ENCODE results near the gene RNASEH2A.
A peak's percentile ranks its signal among the peaks of the same experiment; 100 is the strongest.

RNASEH2A gene

DNA sequence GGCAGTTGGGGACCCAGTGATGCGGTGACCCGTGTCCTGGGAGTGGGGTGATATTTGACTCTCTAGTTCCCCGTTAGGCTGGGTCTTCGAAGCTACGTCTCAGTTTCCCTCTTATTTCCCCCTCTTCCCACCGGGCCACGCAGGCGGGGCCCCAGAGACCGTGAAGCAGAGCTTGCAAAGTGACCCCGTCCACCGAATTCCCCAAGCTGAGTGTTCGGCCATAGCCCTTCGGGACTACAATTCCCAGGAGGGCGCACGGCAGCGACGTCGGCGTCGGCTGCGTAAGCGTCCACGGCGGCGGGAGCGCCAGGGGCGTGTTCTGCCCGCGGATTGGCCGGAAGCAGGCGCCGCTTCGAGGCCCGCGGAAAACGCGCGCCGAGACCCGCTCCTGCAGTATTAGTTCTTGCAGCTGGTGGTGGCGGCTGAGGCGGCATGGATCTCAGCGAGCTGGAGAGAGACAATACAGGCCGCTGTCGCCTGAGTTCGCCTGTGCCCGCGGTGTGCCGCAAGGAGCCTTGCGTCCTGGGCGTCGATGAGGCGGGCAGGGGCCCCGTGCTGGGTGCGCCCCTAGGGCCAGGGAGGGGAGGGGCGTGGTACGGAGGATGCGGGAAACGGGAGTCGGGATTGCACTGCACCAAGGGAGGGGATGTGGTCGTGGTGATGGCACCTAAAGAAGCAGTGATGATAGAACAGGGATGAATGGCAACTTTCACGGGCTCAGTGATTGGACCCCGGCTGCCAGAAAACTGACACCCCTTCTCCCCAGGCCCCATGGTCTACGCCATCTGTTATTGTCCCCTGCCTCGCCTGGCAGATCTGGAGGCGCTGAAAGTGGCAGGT, at the start of gene RNASEH2A:
TSS of gene RNASEH2A (plus strand) at position 343 of the 840 bp plus-strand sequence. CDS start at position 433, 90 bp downstream.
- peak; percentile 95 for DNase-seq (ENCODE audit: insufficient read length, low spot score)

GRCh38 chr19:12757544-12758274, 48.7 kb upstream of the RNASEH2A start:
- FAIRE-seq = no peak
- DNase-seq (ENCODE audit: insufficient read length, low spot score) = no peak

More for the DNA sequence above, at the start of gene RNASEH2A:
- FAIRE-seq = peak; percentile 97

GRCh38 chr19:12759686-12760085, 46.7 kb upstream of the RNASEH2A start:
- no peak for DNase-seq (ENCODE audit: insufficient read length, low spot score)
- FAIRE-seq = no peak

- DNase-seq (ENCODE audit: insufficient read length, low spot score) (no peak), FAIRE-seq (no peak)
Observed at GRCh38 chr19:12763100-12763499, 43.3 kb upstream of the RNASEH2A start.

GRCh38 chr19:12764698-12765097, 41.7 kb upstream of the RNASEH2A start:
- DNase-seq (ENCODE audit: insufficient read length, low spot score) (no peak), FAIRE-seq (no peak)

- DNase-seq (ENCODE audit: insufficient read length, low spot score) (no peak), FAIRE-seq (no peak)
Observed at GRCh38 chr19:12766051-12766521, 40.3 kb upstream of the RNASEH2A start.

DNA sequence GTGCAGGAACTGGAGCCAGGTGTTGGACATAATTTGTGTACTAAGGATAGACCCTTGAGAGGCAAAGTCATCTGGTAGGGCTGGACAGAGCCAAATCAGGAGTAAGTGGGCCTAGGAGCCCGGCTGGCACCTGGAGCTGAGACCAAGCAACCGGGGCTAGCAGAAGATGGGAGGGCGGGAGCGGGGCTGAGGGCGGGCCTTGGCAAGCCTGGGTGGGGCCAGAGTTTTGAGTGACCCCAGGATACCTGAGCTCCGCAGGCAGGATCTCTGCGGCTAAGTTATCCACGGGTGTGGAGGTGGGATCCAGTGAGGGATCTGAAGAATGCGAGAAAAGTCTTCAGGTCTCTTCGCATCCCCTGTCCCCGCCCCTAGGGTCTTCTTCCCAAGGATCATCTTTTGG, 39.2 kb upstream of the RNASEH2A start:
- FAIRE-seq (no peak), DNase-seq (ENCODE audit: insufficient read length, low spot score) (no peak)

GRCh38 chr19:12767666-12768065, 38.7 kb upstream of the RNASEH2A start:
- DNase-seq (ENCODE audit: insufficient read length, low spot score) = no peak
- no peak for FAIRE-seq

- no peak for FAIRE-seq
- no peak for DNase-seq (ENCODE audit: insufficient read length, low spot score)
Observed at GRCh38 chr19:12769689-12770088, 36.7 kb upstream of the RNASEH2A start.

- FAIRE-seq = no peak
- no peak for DNase-seq (ENCODE audit: insufficient read length, low spot score)
Observed at GRCh38 chr19:12770922-12771321, 35.5 kb upstream of the RNASEH2A start.

- FAIRE-seq (no peak), DNase-seq (ENCODE audit: insufficient read length, low spot score) (no peak)
Observed at GRCh38 chr19:12772323-12772722, 34.1 kb upstream of the RNASEH2A start.

- DNase-seq (ENCODE audit: insufficient read length, low spot score) = no peak
- no peak for FAIRE-seq
Observed at GRCh38 chr19:12773571-12773970, 32.8 kb upstream of the RNASEH2A start.

- FAIRE-seq = no peak
- DNase-seq (ENCODE audit: insufficient read length, low spot score) = no peak
Observed at GRCh38 chr19:12774588-12775555, 31.5 kb upstream of the RNASEH2A start, which contains the start of gene HOOK2. TSS of gene HOOK2 (minus strand) at chr19:12775552. CDS start at chr19:12775449, 103 bp downstream.

- DNase-seq (ENCODE audit: insufficient read length, low spot score) (no peak), FAIRE-seq (peak; percentile 13)
Observed at GRCh38 chr19:12777217-12778016, 29.0 kb upstream of the RNASEH2A start.

DNA sequence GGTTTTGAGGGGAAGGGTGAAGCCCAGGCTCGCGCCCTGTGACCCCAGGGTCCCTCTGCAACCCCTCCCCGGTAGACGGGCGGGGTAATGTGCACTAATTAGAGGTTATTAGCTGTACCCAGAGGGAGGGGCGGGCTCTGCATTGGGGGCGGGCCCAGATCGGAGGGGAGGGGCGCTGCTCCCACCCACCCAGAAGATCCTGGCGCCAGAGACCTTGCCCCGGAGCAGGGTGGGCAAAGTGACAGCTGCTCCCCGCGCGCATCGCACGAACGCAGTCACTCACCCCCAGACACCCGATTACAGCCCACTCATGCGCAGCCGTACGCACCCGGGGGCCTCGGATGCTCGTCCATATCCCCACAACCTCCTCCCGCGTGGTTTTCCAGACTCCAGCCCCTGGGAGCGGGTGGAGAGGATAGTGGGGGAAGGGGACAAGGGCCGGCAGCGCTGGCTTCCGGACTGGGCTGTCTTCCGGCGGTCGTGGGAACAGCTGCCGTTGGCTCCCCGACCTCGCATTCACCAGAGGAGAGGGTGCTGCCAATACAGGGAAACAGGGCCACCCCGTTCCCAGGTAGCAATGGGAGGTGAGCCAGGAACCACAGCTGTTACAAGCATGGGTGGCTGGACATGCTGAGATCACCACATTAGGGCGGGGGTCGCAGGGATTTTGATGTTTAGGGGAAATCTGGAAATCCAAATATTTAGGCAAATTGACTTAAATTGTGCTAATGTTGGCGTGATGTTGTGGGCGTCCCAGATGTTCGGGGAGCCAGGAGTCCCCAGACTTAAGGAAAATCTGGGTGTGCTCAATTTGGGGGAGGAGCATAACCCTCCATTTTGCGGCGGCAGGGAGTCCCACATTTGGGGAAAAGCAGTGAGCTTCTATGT, 28.1 kb upstream of the RNASEH2A start:
- DNase-seq (ENCODE audit: insufficient read length, low spot score) (no peak), FAIRE-seq (peak; percentile 63)

- DNase-seq (ENCODE audit: insufficient read length, low spot score) = no peak
- no peak for FAIRE-seq
Observed at GRCh38 chr19:12778905-12779161, 27.6 kb upstream of the RNASEH2A start.

GRCh38 chr19:12779162-12779993, 27.0 kb upstream of the RNASEH2A start:
- FAIRE-seq = no peak
- no peak for DNase-seq (ENCODE audit: insufficient read length, low spot score)

DNA sequence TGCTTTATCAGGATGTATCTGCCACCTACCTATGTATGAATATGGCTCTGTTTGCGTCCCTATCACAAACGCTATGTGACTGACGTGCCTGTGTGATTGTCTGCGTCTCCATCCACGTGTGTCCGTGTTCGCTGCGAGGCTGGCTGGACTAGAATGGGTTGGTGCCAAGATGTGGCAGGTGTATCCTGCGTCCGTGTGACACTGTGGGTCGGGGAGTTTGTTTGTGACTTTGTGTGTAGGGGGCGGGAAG, 24.3 kb upstream of the RNASEH2A start:
- FAIRE-seq (no peak), DNase-seq (ENCODE audit: insufficient read length, low spot score) (no peak)

Measured in HTR-8/SVneo (cell line).